ENCODE data around the gene GPS1. TPM values are rescaled to one million over a fixed set of nuclear protein-coding genes. Genes with fewer than 3 reads are reported as not detected.

Gene GPS1
- total RNA-seq, 3 donors from 2014 or later (not counting 1 experiment from before 2014, with no cell fraction given) = 78.9 to 87.6 (median 85.3) TPM

DNA sequence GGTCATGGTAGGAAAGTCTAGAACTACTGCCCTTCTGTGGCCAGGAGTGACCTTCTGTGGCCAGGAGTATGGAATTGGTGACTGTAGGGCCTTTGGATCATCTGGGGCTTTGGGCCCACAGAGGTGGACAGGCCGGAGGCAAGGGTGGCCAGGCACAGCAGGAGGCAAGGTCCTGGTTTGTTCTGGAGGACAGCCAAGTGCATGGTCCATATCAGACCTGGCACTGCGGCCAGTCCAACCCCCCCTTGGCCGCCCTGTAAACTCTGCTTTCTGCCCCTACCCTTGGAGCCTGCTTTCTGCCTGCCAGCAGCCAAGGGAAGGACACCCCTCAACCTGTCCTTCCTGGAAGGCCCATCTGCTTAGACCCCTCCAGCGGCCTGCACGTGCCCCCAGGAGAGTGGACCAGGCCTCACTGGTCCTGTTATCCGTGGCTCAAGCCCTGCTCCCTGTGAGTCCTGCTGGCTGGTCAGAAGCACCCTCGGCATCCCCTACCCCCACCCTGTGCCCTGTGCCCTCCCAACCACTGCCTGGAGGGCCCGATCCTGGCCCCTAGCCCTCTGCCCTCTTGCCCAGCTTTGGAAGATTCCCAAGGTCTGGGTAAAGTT lies 11.9 kb upstream of the GPS1 start:
- Histone ChIP-seq H3K36me3 (ENCODE audit: control insufficient read depth, insufficient read depth, low read length) (no peaks in the 10 kb centered on the region), H3K27me3 (ENCODE audit: control insufficient read depth, insufficient read depth, low read length) (no peaks in the 10 kb centered on the region), H3K27ac (ENCODE audit: low read length) (no peak overlapping the region), H3K9me3 (ENCODE audit: control insufficient read depth, insufficient read depth, low read length) (no peaks in the 10 kb centered on the region), H3K4me1 (ENCODE audit: control insufficient read depth, insufficient read depth, low read length) (peaks cover 21% of the 10 kb centered on the region), H3K4me3 (ENCODE audit: low read length) (no peak overlapping the region)
- ATAC-seq = no peak
- Mint-ChIP-seq H3K9me3 (no peaks in the 10 kb centered on the region), H3K36me3 (no peaks in the 10 kb centered on the region), H3K27ac (no peak overlapping the region), H3K4me3 (no peak overlapping the region), H3K4me1 (peaks cover 7 to 22% of the 10 kb centered on the region in 2 donors), H3K27me3 (ENCODE audit: low read depth in 2 of 2) (no peaks in the 10 kb centered on the region)
- TF ChIP-seq CTCF (IDR thresholded peaks at IDR 0.05) = no peak
- 97% methylated on average over 8 of the region's 8 CpGs for WGBS (ENCODE audit: insufficient coverage)
- intact Hi-C loops (cut with micrococcal nuclease) = loop anchor here (5.0 kb wide), 1 partner anchor 77 kb away; the partner anchor contains the start of gene NOTUM
- DNase-seq = no peak

DNA sequence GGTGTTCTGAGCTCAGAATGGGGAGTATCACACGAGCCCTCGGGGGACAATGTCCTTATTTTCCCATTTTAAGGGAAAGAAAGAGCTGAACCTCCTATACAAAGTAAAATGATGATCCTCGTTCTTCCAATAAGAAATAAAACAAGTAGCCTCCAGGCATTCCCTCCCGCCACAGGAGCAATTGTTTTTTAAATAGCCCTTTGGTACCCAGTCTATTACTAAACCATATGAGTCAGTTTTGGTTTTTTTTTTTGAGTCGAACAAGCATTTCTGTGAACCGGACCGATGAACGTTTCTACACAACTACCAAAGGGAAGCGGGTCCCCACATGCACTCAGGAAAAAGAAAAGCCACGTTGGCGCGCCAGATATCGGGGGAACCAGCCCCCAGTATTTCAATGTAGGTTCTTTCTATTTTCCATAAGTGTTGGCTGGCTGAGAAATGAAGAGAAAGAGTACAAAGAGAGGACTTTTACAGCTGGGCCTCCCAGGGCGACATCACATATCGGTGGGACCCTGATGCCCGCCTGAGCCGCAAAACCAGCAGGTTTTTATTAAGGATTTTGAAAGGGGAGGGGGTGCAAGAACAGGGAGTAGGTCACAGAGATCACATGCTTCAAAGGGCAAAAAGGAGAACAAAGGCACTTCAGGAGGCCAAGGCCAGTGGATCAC lies 10.4 kb upstream of the GPS1 start:
- Mint-ChIP-seq H3K9me3 (no peaks in the 10 kb centered on the region), H3K36me3 (no peaks in the 10 kb centered on the region), H3K4me3 (peak overlapping the region; percentile 21), H3K27me3 (ENCODE audit: low read depth in 2 of 2) (no peaks in the 10 kb centered on the region), H3K4me1 (peaks cover 7 to 9% of the 10 kb centered on the region in 2 donors), H3K27ac (no peak overlapping the region)
- Histone ChIP-seq H3K4me1 (ENCODE audit: control insufficient read depth, insufficient read depth, low read length) (peaks cover 14% of the 10 kb centered on the region), H3K9me3 (ENCODE audit: control insufficient read depth, insufficient read depth, low read length) (no peaks in the 10 kb centered on the region), H3K4me3 (ENCODE audit: low read length) (no peak overlapping the region), H3K36me3 (ENCODE audit: control insufficient read depth, insufficient read depth, low read length) (no peaks in the 10 kb centered on the region), H3K27ac (ENCODE audit: low read length) (no peak overlapping the region), H3K27me3 (ENCODE audit: control insufficient read depth, insufficient read depth, low read length) (no peaks in the 10 kb centered on the region)
- ATAC-seq (no peak), DNase-seq (no peak)
- no peak for TF ChIP-seq CTCF (IDR thresholded peaks at IDR 0.05)
- intact Hi-C loops (cut with micrococcal nuclease) = no loop called here
- WGBS (ENCODE audit: insufficient coverage) = 82% methylated on average over 15 of the region's 17 CpGs

GRCh38 chr17:82042649-82043048 lies 9.0 kb upstream of the GPS1 start:
- H3K27ac Mint-ChIP-seq = no peak overlapping the region
- peaks cover 5% of the 10 kb centered on the region in 2 donors for H3K4me1 Mint-ChIP-seq
- no peaks in the 10 kb centered on the region for H3K36me3 Mint-ChIP-seq
- Histone ChIP-seq H3K4me1 (ENCODE audit: control insufficient read depth, insufficient read depth, low read length) (peaks cover 6% of the 10 kb centered on the region), H3K36me3 (ENCODE audit: control insufficient read depth, insufficient read depth, low read length) (no peaks in the 10 kb centered on the region), H3K27ac (ENCODE audit: low read length) (no peak overlapping the region), H3K9me3 (ENCODE audit: control insufficient read depth, insufficient read depth, low read length) (no peaks in the 10 kb centered on the region), H3K27me3 (ENCODE audit: control insufficient read depth, insufficient read depth, low read length) (no peaks in the 10 kb centered on the region), H3K4me3 (ENCODE audit: low read length) (no peak overlapping the region)
- no peak for ATAC-seq
- intact Hi-C loops (cut with micrococcal nuclease) = no loop called here
- no peak for TF ChIP-seq CTCF (IDR thresholded peaks at IDR 0.05)
- no peak for DNase-seq
- no peak overlapping the region for H3K4me3 Mint-ChIP-seq
- 86% methylated on average over 9 of the region's 9 CpGs for WGBS (ENCODE audit: insufficient coverage)
- H3K27me3 Mint-ChIP-seq (ENCODE audit: low read depth in 2 of 2) = no peaks in the 10 kb centered on the region
- H3K9me3 Mint-ChIP-seq = no peaks in the 10 kb centered on the region
